GM23338 (cell line): ENCODE data around the gene ESPN. TPM values are rescaled to one million over a fixed set of nuclear protein-coding genes. Genes with fewer than 3 reads are reported as not detected.
"Not testable (repeated sequence)": the region's sequence is repeated elsewhere in the genome, so short reads cannot be mapped to it uniquely, and the experiment has no call there.

Experiments used
- ATAC-seq: fragments of 200-7000 bp; cut with Tn5 transposase; 3 replicates; pipeline ENCODE4 v1.9.1; 2020
- DNase-seq: peaks from one replicate; pipeline ENCODE4 v3.0.0-alpha.2; 2015; ENCODE audit warnings: low spot score
- H2AFZ ChIP-seq: fragments of 200-600 bp; sonication (generic); 2 replicates; pipeline ENCODE4 v1.8.0; 2016; ENCODE audit warnings: antibody characterized with exemption, mild to moderate bottlenecking, moderate library complexity
- H3F3A ChIP-seq: fragments of 200-600 bp; sonication (generic); replicated peaks from 2 replicates; pipeline ENCODE4 v1.8.0; 2017; ENCODE audit warnings: antibody characterized with exemption, mixed run types, low read depth
- H3K27ac ChIP-seq: fragments of 200-600 bp; sonication (generic); 2 replicates; pipeline ENCODE4 v1.6.1; 2016; ENCODE audit warnings: low read depth
- H3K27me3 ChIP-seq: fragments of 200-600 bp; sonication (generic); 2 replicates; pipeline ENCODE4 v1.8.0; 2016; ENCODE audit warnings: mild to moderate bottlenecking, mixed run types, moderate library complexity; ENCODE audit not compliant: insufficient read depth
- H3K36me3 ChIP-seq: fragments of 200-600 bp; sonication (generic); 2 replicates; pipeline ENCODE4 v1.8.0; 2016; ENCODE audit warnings: mild to moderate bottlenecking; ENCODE audit not compliant: insufficient read depth
- H3K4me1 ChIP-seq: fragments of 200-600 bp; sonication (generic); 2 replicates; pipeline ENCODE4 v1.8.0; 2016; ENCODE audit warnings: mild to moderate bottlenecking, moderate library complexity; ENCODE audit not compliant: insufficient read depth
- H3K4me2 ChIP-seq: fragments of 200-600 bp; sonication (generic); 2 replicates; pipeline ENCODE4 v1.7.1; 2017; ENCODE audit warnings: mixed run types
- H3K4me3 ChIP-seq: fragments of 200-600 bp; sonication (generic); 2 replicates; pipeline ENCODE4 v1.6.1; 2016; ENCODE audit warnings: mixed run types
- H3K79me2 ChIP-seq: fragments of 200-600 bp; sonication (generic); replicated peaks from 2 replicates; pipeline ENCODE4 v1.8.0; 2017; ENCODE audit warnings: mild to moderate bottlenecking; ENCODE audit not compliant: insufficient read depth
- H3K9me2 ChIP-seq: fragments of 200-600 bp; sonication (generic); 2 replicates; pipeline ENCODE4 v1.8.0; 2017; ENCODE audit not compliant: insufficient read depth
- H4K20me1 ChIP-seq: fragments of 200-600 bp; sonication (generic); replicated peaks from 2 replicates; pipeline ENCODE4 v1.8.0; 2017; ENCODE audit warnings: mild to moderate bottlenecking; ENCODE audit not compliant: insufficient read depth
- H3K27ac Mint-ChIP-seq: 2 replicates; pipeline ENCODE4 v1.8.0; 2020; ENCODE audit warnings: inconsistent platforms, mild to moderate bottlenecking, moderate library complexity, mixed read lengths
- H3K27me3 Mint-ChIP-seq: 3 replicates; pipeline ENCODE4 v1.8.0; 2022; ENCODE audit warnings: low read depth, mild to moderate bottlenecking, moderate library complexity, mixed read lengths, inconsistent platforms; ENCODE audit not compliant: insufficient read depth, poor library complexity
- H3K36me3 Mint-ChIP-seq: 3 replicates; pipeline ENCODE4 v1.8.0; 2021; ENCODE audit warnings: low read depth, mild to moderate bottlenecking, inconsistent platforms, moderate library complexity, mixed read lengths
- H3K4me1 Mint-ChIP-seq: 3 replicates; pipeline ENCODE4 v1.8.0; 2020; ENCODE audit warnings: mild to moderate bottlenecking, inconsistent platforms, mixed read lengths
- H3K4me3 Mint-ChIP-seq: 3 replicates; pipeline ENCODE4 v1.8.0; 2021; ENCODE audit warnings: moderate library complexity, mild to moderate bottlenecking, inconsistent platforms, mixed read lengths
- H3K9me3 Mint-ChIP-seq: 3 replicates; pipeline ENCODE4 v1.8.0; 2020; ENCODE audit warnings: moderate library complexity, mild to moderate bottlenecking, inconsistent platforms, mixed read lengths
- CREB1 ChIP-seq: fragments of 250-450 bp; sonication (Bioruptor Pico); IDR thresholded peaks from 2 replicates; pipeline ENCODE4 v1.5.0; 2020; ENCODE audit warnings: low read depth, mild to moderate bottlenecking, moderate library complexity
- JUNB ChIP-seq: IDR thresholded peaks from one replicate; pipeline ENCODE4 v1.6.1; 2016; ENCODE audit warnings: antibody characterized with exemption; ENCODE audit not compliant: unreplicated experiment
- POLR2AphosphoS5 ChIP-seq: IDR thresholded peaks from 2 replicates; pipeline ENCODE4 v1.6.1; 2016; ENCODE audit warnings: antibody characterized with exemption, low read depth
- ZNF462 ChIP-seq: fragments of 250-450 bp; sonication (Bioruptor Pico); IDR thresholded peaks from 2 replicates; pipeline ENCODE4 v1.5.0; 2020; ENCODE audit warnings: mild to moderate bottlenecking, moderate library complexity
- polyA plus RNA-seq: library from polyadenylated mRNA; unstranded; fragments of >200 nt; fragmentation: Nextera tagmentation; extraction: Ambion mirVana; gene quantifications from 2 replicates; pipeline ENCODE4 v1.2.1, GENCODE V29; 2016
- total RNA-seq: library from RNA; depleted of rRNA; stranded (reverse); fragments of >200 nt; shearing (Covaris generic); gene quantifications from 2 replicates; pipeline ENCODE4 v1.2.3, GENCODE V29; 2014
- TF ChIP-seq, protein P1 (sequence below), 2 experiments: fragments of 200-600 bp in 1 of 2; sonication (generic) in 1 of 2; conservative IDR thresholded peaks; 2 replicates each; pipeline versions ENCODE4 v1.5.1 to v1.6.1; 2016 to 2017; ENCODE audit warnings: antibody characterized with exemption in 2 of 2, low read depth in 2 of 2, mild to moderate bottlenecking in 2 of 2, moderate library complexity in 1 of 2

ESPN gene
- total and polyA plus RNA-seq, 2 experiments from 2014 or later, result 12.2 to 13.6 TPM

DNA sequence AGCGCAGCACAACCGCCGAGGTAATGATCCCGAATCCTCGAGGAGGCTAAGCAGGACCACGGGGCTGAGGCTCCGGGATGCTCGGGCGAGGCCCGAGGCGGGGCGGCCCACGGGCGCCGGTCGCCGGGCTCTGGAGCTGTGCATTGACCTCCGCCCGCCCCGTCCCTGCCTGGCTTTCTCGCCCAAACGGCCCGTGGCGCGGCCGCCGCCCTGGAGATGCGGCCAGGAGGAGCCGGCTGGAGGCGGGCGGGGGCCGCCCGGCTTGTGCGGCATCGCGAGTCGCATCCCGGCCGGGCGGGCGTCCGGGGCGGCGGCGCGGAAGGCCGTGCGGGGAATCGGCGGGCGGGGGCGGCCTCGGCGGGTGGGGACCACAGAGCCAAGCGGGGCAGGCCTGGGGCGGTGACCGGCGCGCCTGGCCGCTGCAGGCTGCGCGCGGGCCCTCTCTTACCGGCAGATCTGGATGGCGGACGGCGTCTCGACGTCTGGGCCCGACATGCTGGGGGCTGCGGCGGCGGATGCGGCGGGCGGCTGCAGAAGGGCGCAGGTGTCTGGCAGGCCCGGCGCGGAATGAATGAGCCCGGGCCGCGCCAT, 31.7 kb upstream of the ESPN start (continued):
- no peak for TF ChIP-seq ZNF462 (CRISPR knock-in tag)

DNA sequence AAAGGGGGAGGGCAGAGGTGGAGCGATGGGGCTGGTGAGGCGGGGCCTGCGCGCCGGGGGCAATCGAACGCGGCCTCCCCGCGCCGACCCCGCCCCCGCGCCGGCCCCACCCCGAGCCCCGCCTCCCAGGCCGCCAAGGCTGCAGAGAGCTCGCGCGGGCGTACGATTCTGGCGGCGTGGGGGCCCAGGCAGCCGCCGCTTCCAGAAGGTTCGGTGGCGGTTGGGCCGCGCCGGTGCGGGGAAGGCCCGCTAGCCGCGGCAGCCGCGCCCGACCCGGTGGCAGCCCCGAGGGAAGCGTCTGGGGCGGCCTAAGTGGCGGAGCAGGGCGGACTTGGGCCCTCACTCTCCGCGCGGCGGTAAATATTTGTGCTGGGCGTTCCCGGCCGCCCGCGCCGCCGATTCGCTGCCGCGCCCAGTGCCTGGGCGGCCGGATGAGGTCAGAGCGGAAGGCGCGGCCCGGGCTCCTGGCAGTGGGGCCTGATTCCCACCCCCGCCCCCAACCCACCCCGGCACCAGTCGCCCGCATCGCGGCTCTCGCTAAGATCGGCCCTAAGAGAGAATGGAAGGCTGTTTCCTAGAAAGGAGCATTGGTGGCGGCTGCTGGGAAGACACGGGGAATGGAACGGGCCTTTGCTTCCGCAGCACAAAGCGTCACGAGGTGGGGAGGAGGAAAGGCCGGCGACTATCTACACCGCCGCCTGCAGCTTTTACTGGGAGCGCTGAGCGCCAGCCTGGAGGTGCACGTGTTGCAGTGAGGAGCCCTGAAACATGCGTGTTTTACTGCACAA, 31.0 kb upstream of the ESPN start, which contains the start of gene ACOT7:
ACOT7 (minus strand) TSS at position 368 of the 788 bp plus-strand sequence. CDS start 368 bp downstream, outside the sequence.
- H3K9me2 ChIP-seq, result no peaks in the 10 kb centered on the region
- peak within 1 kb of the TSS; percentile 85; the same call in 1 of the 2 replicates for H2AFZ ChIP-seq

GRCh38 chr1:6395130-6395529, 29.4 kb upstream of the ESPN start:
- H3K27ac Mint-ChIP-seq, result not testable (repeated sequence)

More for the DNA sequence above, 31.0 kb upstream of the ESPN start, which contains the start of gene ACOT7:
- no peaks in the 10 kb centered on the region for H3K36me3 ChIP-seq
- H3K4me1 Mint-ChIP-seq, result peaks cover 16% of the 10 kb centered on the region
- peaks cover 41% of the 10 kb centered on the region for H3K79me2 ChIP-seq
- peak within 1 kb of the TSS; percentile 95 for H3K27ac Mint-ChIP-seq
- peak within 1 kb of the TSS; percentile 93 for H3K4me3 ChIP-seq
- H4K20me1 ChIP-seq, result peaks cover 16% of the 10 kb centered on the region
- H3K4me2 ChIP-seq, result peak within 1 kb of the TSS; percentile 94
- H3K9me3 Mint-ChIP-seq, result peaks cover 5% of the 10 kb centered on the region; the same call in 1 of the 3 replicates
- H3F3A ChIP-seq, result peaks cover 14% of the 10 kb centered on the region; the same call in 1 of the 2 replicates
- peak within 1 kb of the TSS; percentile 87 for H3K27ac ChIP-seq
- ATAC-seq, result peak; percentile 89
- DNase-seq, result peak; percentile 94
- H3K27me3 ChIP-seq, result no peaks in the 10 kb centered on the region
- TF ChIP-seq, protein P1, sequence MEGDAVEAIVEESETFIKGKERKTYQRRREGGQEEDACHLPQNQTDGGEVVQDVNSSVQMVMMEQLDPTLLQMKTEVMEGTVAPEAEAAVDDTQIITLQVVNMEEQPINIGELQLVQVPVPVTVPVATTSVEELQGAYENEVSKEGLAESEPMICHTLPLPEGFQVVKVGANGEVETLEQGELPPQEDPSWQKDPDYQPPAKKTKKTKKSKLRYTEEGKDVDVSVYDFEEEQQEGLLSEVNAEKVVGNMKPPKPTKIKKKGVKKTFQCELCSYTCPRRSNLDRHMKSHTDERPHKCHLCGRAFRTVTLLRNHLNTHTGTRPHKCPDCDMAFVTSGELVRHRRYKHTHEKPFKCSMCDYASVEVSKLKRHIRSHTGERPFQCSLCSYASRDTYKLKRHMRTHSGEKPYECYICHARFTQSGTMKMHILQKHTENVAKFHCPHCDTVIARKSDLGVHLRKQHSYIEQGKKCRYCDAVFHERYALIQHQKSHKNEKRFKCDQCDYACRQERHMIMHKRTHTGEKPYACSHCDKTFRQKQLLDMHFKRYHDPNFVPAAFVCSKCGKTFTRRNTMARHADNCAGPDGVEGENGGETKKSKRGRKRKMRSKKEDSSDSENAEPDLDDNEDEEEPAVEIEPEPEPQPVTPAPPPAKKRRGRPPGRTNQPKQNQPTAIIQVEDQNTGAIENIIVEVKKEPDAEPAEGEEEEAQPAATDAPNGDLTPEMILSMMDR (conservative IDR thresholded peaks at IDR 0.05; ENCODE audit: low read depth in 2 of 2), result 0 out of 4 replicates have a peak, but pooled peaks of 1 of the 2 experiments have one; percentile 4
- TF ChIP-seq CREB1 (peak; percentile 48), POLR2AphosphoS5 (peak; percentile 64), JUNB (no peak)
- H3K4me3 Mint-ChIP-seq, result peak within 1 kb of the TSS; percentile 86
- peaks cover 16% of the 10 kb centered on the region for H3K27me3 Mint-ChIP-seq
- peaks cover 30% of the 10 kb centered on the region for H3K36me3 Mint-ChIP-seq
- H3K4me1 ChIP-seq, result peaks cover 8% of the 10 kb centered on the region; the same call in 1 of the 2 replicates

More at GRCh38 chr1:6395130-6395529, 29.4 kb upstream of the ESPN start:
- DNase-seq, H3K9me3 Mint-ChIP-seq, H3K9me2 ChIP-seq, ATAC-seq, H3K27me3 ChIP-seq, H2AFZ ChIP-seq, H3K4me3 ChIP-seq, H3K27ac ChIP-seq, H3K4me2 ChIP-seq, H3K4me1 ChIP-seq, H3K36me3 ChIP-seq: not testable (repeated sequence)
- Mint-ChIP-seq H3K4me3 (peak overlapping the region; percentile 34), H3K4me1 (peaks cover 16% of the 10 kb centered on the region), H3K36me3 (peaks cover 19% of the 10 kb centered on the region), H3K27me3 (peaks cover 11% of the 10 kb centered on the region)
- Histone ChIP-seq H4K20me1 (peaks cover 16% of the 10 kb centered on the region), H3F3A (0 out of 2 replicates have a peak, but pooled peaks cover 10% of the 10 kb centered on the region), H3K79me2 (peaks cover 26% of the 10 kb centered on the region)
